Trophoblast cell (in vitro differentiated cells and primary cell): ENCODE data around the gene CAP1.
A peak's percentile ranks its signal among the peaks of the same experiment; 100 is the strongest.

ENCODE experiments used
- DNase-seq, 2 donors: peaks; one replicate each; pipeline ENCODE4 v3.0.0-alpha.2; 2016
- H2AFZ ChIP-seq: 2 replicates; pipeline ENCODE4 v1.6.1; 2013; ENCODE audit warnings: low read length, moderate library complexity, mild to moderate bottlenecking; ENCODE audit not compliant: insufficient read depth, poor library complexity
- H2AK5ac ChIP-seq: 2 replicates; pipeline ENCODE4 v1.6.1; 2013; ENCODE audit warnings: mild to moderate bottlenecking, low read length
- H2BK120ac ChIP-seq: 2 replicates; pipeline ENCODE4 v1.6.1; 2013; ENCODE audit warnings: low read length, mild to moderate bottlenecking, moderate library complexity; ENCODE audit not compliant: insufficient read depth, poor library complexity
- H2BK12ac ChIP-seq: 2 replicates; pipeline ENCODE4 v1.6.1; 2013; ENCODE audit warnings: mild to moderate bottlenecking, low read length, moderate library complexity
- H2BK5ac ChIP-seq: 2 replicates; pipeline ENCODE4 v1.6.1; 2013; ENCODE audit warnings: low read length, low read depth, moderate library complexity, mild to moderate bottlenecking; ENCODE audit not compliant: poor library complexity
- H3K14ac ChIP-seq: 2 replicates; pipeline ENCODE4 v1.6.1; 2013; ENCODE audit warnings: mild to moderate bottlenecking, low read length
- H3K18ac ChIP-seq: 2 replicates; pipeline ENCODE4 v1.6.1; 2013; ENCODE audit warnings: mild to moderate bottlenecking, low read length
- H3K23ac ChIP-seq: 2 replicates; pipeline ENCODE4 v1.6.1; 2013; ENCODE audit warnings: low read length
- H3K27ac ChIP-seq: 2 replicates; pipeline ENCODE4 v1.5.1; 2013; ENCODE audit warnings: low read depth, mild to moderate bottlenecking, inconsistent platforms, low read length, moderate library complexity
- H3K27me3 ChIP-seq: 2 replicates; pipeline ENCODE4 v1.6.1; 2013; ENCODE audit warnings: inconsistent platforms, mild to moderate bottlenecking, low read length, moderate library complexity; ENCODE audit not compliant: insufficient read depth
- H3K36me3 ChIP-seq, 2 experiments: 1 replicate in 1 of 2; 2 replicates in 1 of 2; pipeline ENCODE4 v1.6.1; 2013; ENCODE audit warnings: low read length in 2 of 2, mild to moderate bottlenecking in 2 of 2, moderate library complexity in 1 of 2; ENCODE audit not compliant: insufficient read depth in 2 of 2, control insufficient read depth in 1 of 2
- H3K4ac ChIP-seq: 2 replicates; pipeline ENCODE4 v1.6.1; 2013; ENCODE audit warnings: low read depth, mild to moderate bottlenecking, low read length, moderate library complexity
- H3K4me1 ChIP-seq, 2 experiments: 1 replicate in 1 of 2; 2 replicates in 1 of 2; pipeline ENCODE4 v1.6.1; 2013; ENCODE audit warnings: low read length in 2 of 2, mild to moderate bottlenecking in 2 of 2, moderate library complexity in 1 of 2; ENCODE audit not compliant: insufficient read depth in 2 of 2, control insufficient read depth in 1 of 2
- H3K4me2 ChIP-seq: 2 replicates; pipeline ENCODE4 v1.6.1; 2013; ENCODE audit warnings: inconsistent platforms, mild to moderate bottlenecking, low read length, moderate library complexity
- H3K4me3 ChIP-seq: 2 replicates; pipeline ENCODE4 v1.5.1; 2013; ENCODE audit warnings: mild to moderate bottlenecking, low read depth, low read length, inconsistent platforms
- H3K79me1 ChIP-seq: one replicate; pipeline ENCODE4 v1.6.1; 2013; ENCODE audit warnings: low read length
- H3K79me2 ChIP-seq: 2 replicates; pipeline ENCODE4 v1.6.1; 2013; ENCODE audit warnings: low read length, mild to moderate bottlenecking; ENCODE audit not compliant: control insufficient read depth, insufficient read depth, poor library complexity
- H3K9ac ChIP-seq: 2 replicates; pipeline ENCODE4 v1.6.1; 2013; ENCODE audit warnings: mild to moderate bottlenecking, low read length
- H3K9me3 ChIP-seq: 2 replicates; pipeline ENCODE4 v1.6.1; 2013; ENCODE audit warnings: low read depth, mild to moderate bottlenecking, control low read depth, inconsistent platforms, low read length; ENCODE audit not compliant: insufficient read depth
- H4K12ac ChIP-seq: 2 replicates; pipeline ENCODE4 v1.6.1; 2013; ENCODE audit warnings: low read depth, mild to moderate bottlenecking, low read length, moderate library complexity
- H4K8ac ChIP-seq: 2 replicates; pipeline ENCODE4 v1.6.1; 2013; ENCODE audit warnings: low read depth, mild to moderate bottlenecking, low read length, moderate library complexity
- H4K91ac ChIP-seq: one replicate; pipeline ENCODE4 v1.6.1; 2013; ENCODE audit warnings: low read depth, mild to moderate bottlenecking, low read length, moderate library complexity
- WGBS: extraction: QIAGEN DNeasy Blood & Tissue Kit; methylation state at CpG from one replicate; pipeline ENCODE4 v1.1.7; 2013; ENCODE audit warnings: missing lambda C conversion rate; ENCODE audit not compliant: insufficient read length, insufficient coverage; ENCODE audit errors: extremely low coverage; 5-methylcytosine and 5-hydroxymethylcytosine counted together

The CAP1 gene

DNA sequence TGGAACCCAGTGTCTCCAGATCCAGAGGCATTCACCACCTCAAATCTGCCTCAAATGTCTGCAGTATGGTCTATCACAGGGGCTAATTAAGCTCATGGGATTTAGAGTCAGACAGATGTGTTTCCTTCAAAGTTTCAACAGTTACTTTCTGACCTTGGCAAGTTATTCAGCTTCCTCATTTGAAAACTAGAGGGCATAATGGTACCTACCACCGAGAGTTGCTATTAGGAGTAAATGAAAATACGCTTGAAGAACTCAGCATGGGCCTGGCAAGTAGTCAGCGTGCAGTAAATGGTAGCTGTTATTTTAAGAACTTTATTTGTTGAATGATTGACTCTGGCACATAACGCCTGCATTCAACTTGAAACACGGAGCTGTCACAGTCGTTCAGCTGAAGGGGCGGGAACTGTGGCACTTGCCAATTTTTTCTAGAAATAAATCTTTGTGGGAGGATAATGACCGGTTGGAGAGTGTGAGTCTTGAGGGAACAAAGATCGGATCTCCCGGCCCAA is 1.2 kb upstream of the CAP1 start:
- H3K18ac ChIP-seq = peak overlapping the region; percentile 93
- no peaks in the 10 kb centered on the region for H3K9me3 ChIP-seq
- H2BK120ac ChIP-seq = peak overlapping the region; percentile 91
- peak overlapping the region; percentile 67 for H3K4me2 ChIP-seq
- peak overlapping the region; percentile 83 for H3K4me3 ChIP-seq
- H3K27ac ChIP-seq = peak overlapping the region; percentile 95
- peak overlapping the region; percentile 97 for H4K12ac ChIP-seq
- peak overlapping the region; percentile 53 for H2BK5ac ChIP-seq
- peak overlapping the region; percentile 77 for H3K4ac ChIP-seq
- peaks cover 20% of the 10 kb centered on the region for H3K79me1 ChIP-seq
- H3K23ac ChIP-seq = no peak overlapping the region
- H2AK5ac ChIP-seq = peak overlapping the region; percentile 89
- peaks cover 30% of the 10 kb centered on the region for H3K79me2 ChIP-seq
- H2AFZ ChIP-seq = peak overlapping the region; percentile 95
- peak overlapping the region; percentile 94 for H3K9ac ChIP-seq
- H4K91ac ChIP-seq = peak overlapping the region; percentile 89
- peaks cover 2 to 6% of the 10 kb centered on the region in 2 experiments for H3K4me1 ChIP-seq
- H2BK12ac ChIP-seq = no peak overlapping the region
- H4K8ac ChIP-seq = peak overlapping the region; percentile 78
- peaks cover 3 to 11% of the 10 kb centered on the region in 2 experiments for H3K36me3 ChIP-seq
- peak; percentile 24 to 41 for DNase-seq
- H3K27me3 ChIP-seq = no peaks in the 10 kb centered on the region
- WGBS = no CpG with 5 or more reads among the region's 10 CpGs
- peak overlapping the region; percentile 97 for H3K14ac ChIP-seq

DNA sequence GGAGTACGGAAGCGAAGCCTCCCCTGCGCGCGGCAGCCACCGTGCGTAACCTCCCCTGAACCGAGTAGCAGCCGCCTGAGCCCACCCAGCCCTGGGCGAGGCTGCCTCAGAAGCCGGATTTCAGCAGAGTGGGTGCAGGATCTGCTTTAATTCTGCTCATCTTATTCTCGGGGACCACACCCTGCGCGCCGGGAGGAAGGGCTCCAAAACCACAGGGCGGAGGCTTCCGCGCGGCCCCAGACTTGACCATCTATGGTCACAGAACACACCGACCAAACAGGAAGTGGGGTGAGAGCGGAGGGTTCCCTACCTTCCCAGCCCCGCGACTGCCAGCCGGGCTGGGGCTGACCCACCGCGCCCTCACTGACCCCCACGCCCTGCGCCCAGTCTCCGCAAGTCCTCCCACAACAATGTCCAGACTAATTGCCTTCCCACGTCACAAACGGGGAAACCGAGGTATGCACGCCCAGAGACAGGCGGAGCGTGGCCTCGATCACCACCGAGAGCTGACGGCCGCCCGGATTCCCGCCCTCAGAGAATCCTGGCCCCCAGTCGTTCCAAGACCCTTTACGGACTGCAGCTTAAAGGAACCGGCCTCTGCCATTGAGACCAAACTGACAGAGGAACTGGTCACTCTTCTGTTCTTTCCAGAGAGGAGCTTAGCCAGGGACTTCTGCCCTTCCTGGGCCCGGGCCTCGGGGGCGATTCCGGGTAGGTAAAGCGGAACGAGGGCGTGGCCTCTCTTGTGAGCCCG is 595 bp upstream of the CAP1 start:
- H2AFZ ChIP-seq = peak overlapping the region; percentile 95
- H3K79me2 ChIP-seq = peaks cover 32% of the 10 kb centered on the region
- peak overlapping the region; percentile 83 for H3K4me3 ChIP-seq
- peak overlapping the region; percentile 97 for H3K14ac ChIP-seq
- H3K9ac ChIP-seq = peak overlapping the region; percentile 94
- peak overlapping the region; percentile 93 for H3K18ac ChIP-seq
- peaks cover 20% of the 10 kb centered on the region for H3K79me1 ChIP-seq
- H3K36me3 ChIP-seq = peaks cover 3 to 11% of the 10 kb centered on the region in 2 experiments
- H4K12ac ChIP-seq = peak overlapping the region; percentile 31
- H4K8ac ChIP-seq = peak overlapping the region; percentile 78
- no peak overlapping the region for H3K23ac ChIP-seq
- peak overlapping the region; percentile 89 for H4K91ac ChIP-seq
- H3K4me1 ChIP-seq = peaks cover 2 to 6% of the 10 kb centered on the region in 2 experiments
- H3K9me3 ChIP-seq = no peaks in the 10 kb centered on the region
- peak overlapping the region; percentile 67 for H3K4me2 ChIP-seq
- H3K27ac ChIP-seq = peak overlapping the region; percentile 95
- no peak overlapping the region for H2BK12ac ChIP-seq
- peak overlapping the region; percentile 81 for H2AK5ac ChIP-seq
- peak overlapping the region; percentile 91 for H2BK120ac ChIP-seq
- peak overlapping the region; percentile 77 for H3K4ac ChIP-seq
- DNase-seq = peak; percentile 35 to 53
- no peaks in the 10 kb centered on the region for H3K27me3 ChIP-seq
- H2BK5ac ChIP-seq = peak overlapping the region; percentile 53
- no CpG with 5 or more reads among the region's 52 CpGs for WGBS

DNA sequence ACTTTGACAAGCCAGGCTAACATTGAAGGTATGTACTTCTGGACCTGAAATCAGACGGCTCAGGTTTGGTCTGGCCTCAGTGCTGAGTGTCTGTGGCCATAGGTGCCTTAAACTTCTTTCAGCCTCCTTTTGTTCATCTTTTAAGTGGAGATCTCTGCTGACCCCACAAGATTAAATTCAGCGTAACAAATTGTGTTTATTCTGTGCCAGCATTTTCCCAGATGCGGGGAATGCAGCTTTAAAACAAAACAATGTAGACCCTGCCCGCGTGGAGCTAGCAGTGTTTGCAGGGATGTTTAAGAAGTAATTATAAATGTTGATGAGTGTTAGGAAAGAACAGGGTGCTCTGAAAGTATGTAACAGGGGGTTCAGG is 923 bp downstream of the CAP1 start:
- DNase-seq = no peak
- H3K36me3 ChIP-seq = peaks cover 6 to 11% of the 10 kb centered on the region in 2 experiments
- H3K4me2 ChIP-seq = peak overlapping the region; percentile 73
- H3K27ac ChIP-seq = no peak overlapping the region
- H2AFZ ChIP-seq = peak overlapping the region; percentile 25
- no peak overlapping the region for H2BK120ac ChIP-seq
- H4K12ac ChIP-seq = peak overlapping the region; percentile 95
- no peak overlapping the region for H2BK12ac ChIP-seq
- H2AK5ac ChIP-seq = peak overlapping the region; percentile 98
- peak overlapping the region; percentile 90 for H3K4me3 ChIP-seq
- H2BK5ac ChIP-seq = peak overlapping the region; percentile 71
- H3K23ac ChIP-seq = no peak overlapping the region
- peak overlapping the region; percentile 28 for H3K14ac ChIP-seq
- peaks cover 40% of the 10 kb centered on the region for H3K79me2 ChIP-seq
- WGBS = no CpG with 5 or more reads among the region's 5 CpGs
- peak overlapping the region; percentile 53 for H4K8ac ChIP-seq
- peaks cover 2 to 6% of the 10 kb centered on the region in 2 experiments for H3K4me1 ChIP-seq
- H4K91ac ChIP-seq = peak overlapping the region; percentile 95
- H3K27me3 ChIP-seq = no peaks in the 10 kb centered on the region
- H3K18ac ChIP-seq = no peak overlapping the region
- H3K4ac ChIP-seq = peak overlapping the region; percentile 100
- H3K9me3 ChIP-seq = no peaks in the 10 kb centered on the region
- peaks cover 20% of the 10 kb centered on the region for H3K79me1 ChIP-seq
- H3K9ac ChIP-seq = peak overlapping the region; percentile 97

DNA sequence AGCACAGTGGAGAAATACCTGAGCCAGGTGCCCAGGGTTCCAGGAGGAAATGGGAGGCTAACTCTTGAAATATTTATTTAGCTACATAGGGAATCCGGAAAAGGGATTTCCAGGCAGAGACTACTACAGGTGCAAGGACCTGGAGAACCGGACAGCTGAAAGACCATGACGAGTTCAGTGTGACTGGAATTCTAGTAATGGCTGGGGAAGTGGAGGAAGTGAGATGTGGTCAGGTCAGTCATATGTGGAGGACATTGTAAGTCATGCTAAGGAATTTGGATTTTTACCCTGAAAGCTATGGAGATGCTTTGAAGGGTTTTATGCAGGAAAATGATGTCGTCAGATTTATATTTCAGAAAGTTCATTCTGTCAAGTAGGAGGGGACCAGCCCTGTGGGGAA is 1.8 kb downstream of the CAP1 start:
- Histone ChIP-seq H3K14ac (no peak overlapping the region), H4K12ac (no peak overlapping the region), H2BK12ac (no peak overlapping the region), H3K79me2 (peaks cover 40% of the 10 kb centered on the region), H3K27ac (no peak overlapping the region), H3K4ac (peak overlapping the region; percentile 89), H3K36me3 (peaks cover 6 to 11% of the 10 kb centered on the region in 2 experiments), H3K9me3 (no peaks in the 10 kb centered on the region), H3K4me2 (peak overlapping the region; percentile 73), H2AK5ac (no peak overlapping the region), H4K8ac (no peak overlapping the region), H3K79me1 (peaks cover 20% of the 10 kb centered on the region), H3K27me3 (no peaks in the 10 kb centered on the region), H3K23ac (no peak overlapping the region), H2BK120ac (no peak overlapping the region), H3K18ac (no peak overlapping the region), H2AFZ (no peak overlapping the region), H4K91ac (no peak overlapping the region), H3K9ac (no peak overlapping the region), H3K4me3 (no peak overlapping the region), H2BK5ac (no peak overlapping the region), H3K4me1 (peaks cover 2 to 6% of the 10 kb centered on the region in 2 experiments)
- DNase-seq = peak; percentile 68 to 82
- WGBS = no CpG with 5 or more reads among the region's 4 CpGs
